Spleen (tissue), 11 donors: ENCODE measurements around the gene TFB2M. TPM values are rescaled to one million over a fixed set of nuclear protein-coding genes. Genes with fewer than 3 reads are reported as not detected.

ENCODE experiments used
- DNase-seq: peaks from one replicate; pipeline ENCODE4 v3.0.0-alpha.2; 2020
- H3K27ac ChIP-seq, 8 donors: fragments of 200-600 bp; sonication (generic) in 7 of 8; 1 replicate in 4 of 8; 2 replicates in 4 of 8; pipeline versions ENCODE4 v1.5.0 to v1.8.0; 2016 to 2021; ENCODE audit warnings: inconsistent platforms in 4 of 8, mild to moderate bottlenecking in 4 of 8, moderate library complexity in 1 of 8
- H3K27me3 ChIP-seq, 7 donors: fragments of 200-600 bp; sonication (generic) in 6 of 7; replicated peaks in 1 of 7; 1 replicate in 4 of 7; 2 replicates in 3 of 7; pipeline versions ENCODE4 v1.5.0 to v1.8.0; 2016 to 2021; ENCODE audit warnings: inconsistent platforms in 3 of 7, mild to moderate bottlenecking in 1 of 7
- H3K36me3 ChIP-seq, 6 donors: fragments of 200-600 bp; sonication (generic) in 5 of 6; 1 replicate in 4 of 6; 2 replicates in 2 of 6; pipeline versions ENCODE4 v1.5.0 to v1.8.0; 2016 to 2021; ENCODE audit warnings: inconsistent platforms in 2 of 6
- H3K4me1 ChIP-seq, 6 donors: fragments of 200-600 bp; sonication (generic) in 5 of 6; 1 replicate in 3 of 6; 2 replicates in 3 of 6; pipeline versions ENCODE4 v1.5.0 to v1.8.0; 2016 to 2021; ENCODE audit warnings: inconsistent platforms in 3 of 6
- H3K4me3 ChIP-seq, 8 donors: fragments of 200-600 bp; sonication (generic) in 7 of 8; 1 replicate in 4 of 8; 2 replicates in 4 of 8; pipeline versions ENCODE4 v1.5.0 to v1.8.0; 2016 to 2021; ENCODE audit warnings: inconsistent platforms in 4 of 8, mild to moderate bottlenecking in 4 of 8, moderate library complexity in 2 of 8
- H3K9me3 ChIP-seq, 8 donors: fragments of 200-600 bp; sonication (generic) in 7 of 8; 1 replicate in 4 of 8; 2 replicates in 4 of 8; pipeline versions ENCODE4 v1.5.0 to v1.8.0; 2016 to 2021; ENCODE audit warnings: inconsistent platforms in 4 of 8
- POLR2A ChIP-seq, 3 donors: fragments of 450-650 bp; IDR thresholded peaks; one replicate each; pipeline ENCODE4 v1.5.1; 2017; ENCODE audit warnings: antibody characterized with exemption in 3 of 3, mild to moderate bottlenecking in 1 of 3
- POLR2AphosphoS5 ChIP-seq, 3 donors: sonication (generic); formaldehyde crosslinking; IDR thresholded peaks; one replicate each; pipeline ENCODE4 v1.5.1; 2017; ENCODE audit warnings: antibody characterized with exemption in 3 of 3
- WGBS, 5 donors: extraction: QIAGEN DNeasy Blood & Tissue Kit in 3 of 5; methylation state at CpG; one replicate each; pipeline versions ENCODE4 v1.1.5 to v1.1.7; 2013 to 2018; 5-methylcytosine and 5-hydroxymethylcytosine counted together
- intact Hi-C: fragments of 100-400 bp; cut with DNase I; formaldehyde crosslinking; loops from one replicate; pipeline ENCODE4 v1.15.0; 2023; ENCODE audit warnings: low total_unique reads
- polyA plus RNA-seq, 3 donors: library from polyadenylated mRNA; stranded (reverse); fragments of 200-250 nt; gene quantifications; one replicate each; pipeline ENCODE4 v1.2.1, GENCODE V29; 2013
- total RNA-seq, 7 donors: library from RNA; depleted of rRNA in 3 of 7; stranded (reverse); fragments of >200 nt in 3 of 7; fragmentation: NEBNext Ultra II Directional in 4 of 7; extraction: Animal tissue kit (Norgen Biotek cat#: 25700) in 4 of 7; gene quantifications; one replicate each; pipeline versions ENCODE4 v1.1.0 to v1.2.1, GENCODE V29; 2016 to 2021
- TF ChIP-seq, protein P1 (sequence below), 11 experiments: fragments of 200-600 bp in 7 of 11; fragments of 450-650 bp in 4 of 11; sonication (generic) in 4 of 11; IDR thresholded peaks in 8 of 11; conservative IDR thresholded peaks in 3 of 11; 1 replicate in 7 of 11; 2 replicates in 4 of 11; pipeline versions ENCODE4 v1.4.0 to v1.8.0; 2016 to 2021; ENCODE audit warnings: antibody characterized with exemption in 11 of 11, inconsistent platforms in 4 of 11, mild to moderate bottlenecking in 1 of 11
- donor health status: healthy with polysubstance abuse.
- donor health status: DM: no; HTN: no; CAD: no; lungs with moderate emphysema.
- donor health status: DM: no; HTN: no; CAD: no.
- donor health status: Bipolar disorder and iron deficiency.
- donor health status: healthy.
- donor health status: DM: no; HTN: no; CAD: no.
- donor health status: DM: yes; HTN: yes; CAD: no.

The TFB2M gene
- total and polyA plus RNA-seq, 10 donors = 7.2 to 11.9 (median 8.8) TPM

DNA sequence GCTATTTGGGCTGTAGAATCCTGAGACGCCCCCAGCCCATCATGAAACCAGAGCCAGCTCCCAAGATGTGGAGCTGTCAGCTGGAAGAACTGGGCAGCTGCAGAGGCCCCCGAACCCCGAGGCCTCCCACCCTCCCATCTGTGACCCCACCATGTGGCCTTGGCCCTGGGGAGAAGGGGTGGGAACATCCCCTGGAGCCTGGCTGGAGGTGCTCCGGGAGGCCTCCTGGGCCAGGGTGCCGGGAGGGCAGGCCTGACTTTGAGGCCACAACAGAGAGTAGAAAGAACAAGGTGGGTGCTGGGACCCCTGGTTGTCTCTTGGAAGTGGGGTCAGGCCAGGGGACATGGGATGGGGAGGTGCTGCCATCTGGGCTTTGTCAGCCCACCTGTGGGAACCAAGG lies 53.0 kb downstream of the TFB2M start:
- Histone ChIP-seq H3K9me3 (peaks cover 6 to 51% (median 37%) of the 10 kb centered on the region in 8 donors), H3K4me1 (peaks cover 0 to under 1% (median 0%) of the 10 kb centered on the region in 6 donors), H3K36me3 (no peaks in the 10 kb centered on the region), H3K27me3 (no peaks in the 10 kb centered on the region), H3K4me3 (no peak overlapping the region), H3K27ac (no peak overlapping the region)
- intact Hi-C loops = no loop called here
- 89 to 98% (median 96%) methylated on average over 4 to 5 of the region's 5 CpGs for WGBS, 5 donors
- no peak for DNase-seq
- no peak for TF ChIP-seq POLR2A (IDR thresholded peaks at IDR 0.05)

DNA sequence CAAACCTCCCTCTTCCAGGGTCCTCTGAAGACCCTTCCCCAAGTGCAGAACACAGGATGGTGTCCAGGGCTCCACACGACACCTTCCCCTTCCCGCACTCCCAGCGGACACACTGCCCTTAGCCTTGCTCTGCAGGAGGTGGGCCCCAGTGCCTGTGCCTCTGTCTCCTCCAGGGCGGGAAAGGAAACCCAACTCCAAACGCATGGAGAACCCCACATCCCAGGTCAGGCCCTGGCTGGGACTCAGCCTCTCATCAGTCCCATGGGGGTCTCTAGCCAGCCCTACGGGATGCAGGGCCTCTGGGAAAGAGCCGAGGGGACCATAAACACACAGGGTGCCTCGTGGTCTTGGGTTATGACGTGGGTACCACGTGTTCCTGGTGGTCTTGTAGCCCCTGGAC lies 53.4 kb downstream of the TFB2M start:
- H3K27ac ChIP-seq = no peak overlapping the region
- H3K4me1 ChIP-seq = peaks cover 1 to 5% (median 4%) of the 10 kb centered on the region in 6 donors
- H3K36me3 ChIP-seq = no peaks in the 10 kb centered on the region
- TF ChIP-seq POLR2AphosphoS5 (IDR thresholded peaks at IDR 0.05) (no peak), POLR2A (IDR thresholded peaks at IDR 0.05) (no peak)
- TF ChIP-seq, protein P1, sequence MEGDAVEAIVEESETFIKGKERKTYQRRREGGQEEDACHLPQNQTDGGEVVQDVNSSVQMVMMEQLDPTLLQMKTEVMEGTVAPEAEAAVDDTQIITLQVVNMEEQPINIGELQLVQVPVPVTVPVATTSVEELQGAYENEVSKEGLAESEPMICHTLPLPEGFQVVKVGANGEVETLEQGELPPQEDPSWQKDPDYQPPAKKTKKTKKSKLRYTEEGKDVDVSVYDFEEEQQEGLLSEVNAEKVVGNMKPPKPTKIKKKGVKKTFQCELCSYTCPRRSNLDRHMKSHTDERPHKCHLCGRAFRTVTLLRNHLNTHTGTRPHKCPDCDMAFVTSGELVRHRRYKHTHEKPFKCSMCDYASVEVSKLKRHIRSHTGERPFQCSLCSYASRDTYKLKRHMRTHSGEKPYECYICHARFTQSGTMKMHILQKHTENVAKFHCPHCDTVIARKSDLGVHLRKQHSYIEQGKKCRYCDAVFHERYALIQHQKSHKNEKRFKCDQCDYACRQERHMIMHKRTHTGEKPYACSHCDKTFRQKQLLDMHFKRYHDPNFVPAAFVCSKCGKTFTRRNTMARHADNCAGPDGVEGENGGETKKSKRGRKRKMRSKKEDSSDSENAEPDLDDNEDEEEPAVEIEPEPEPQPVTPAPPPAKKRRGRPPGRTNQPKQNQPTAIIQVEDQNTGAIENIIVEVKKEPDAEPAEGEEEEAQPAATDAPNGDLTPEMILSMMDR (IDR thresholded peaks at IDR 0.05 in 8 of 11, conservative IDR thresholded peaks at IDR 0.05 in 3 of 11) = no peak
- DNase-seq = no peak
- intact Hi-C loops = no loop called here
- 91 to 100% (median 92%) methylated on average over 5 to 10 of the region's 10 CpGs for WGBS, 5 donors
- H3K9me3 ChIP-seq = peaks cover 6 to 47% (median 37%) of the 10 kb centered on the region in 8 donors
- no peak overlapping the region for H3K4me3 ChIP-seq
- H3K27me3 ChIP-seq = no peaks in the 10 kb centered on the region

DNA sequence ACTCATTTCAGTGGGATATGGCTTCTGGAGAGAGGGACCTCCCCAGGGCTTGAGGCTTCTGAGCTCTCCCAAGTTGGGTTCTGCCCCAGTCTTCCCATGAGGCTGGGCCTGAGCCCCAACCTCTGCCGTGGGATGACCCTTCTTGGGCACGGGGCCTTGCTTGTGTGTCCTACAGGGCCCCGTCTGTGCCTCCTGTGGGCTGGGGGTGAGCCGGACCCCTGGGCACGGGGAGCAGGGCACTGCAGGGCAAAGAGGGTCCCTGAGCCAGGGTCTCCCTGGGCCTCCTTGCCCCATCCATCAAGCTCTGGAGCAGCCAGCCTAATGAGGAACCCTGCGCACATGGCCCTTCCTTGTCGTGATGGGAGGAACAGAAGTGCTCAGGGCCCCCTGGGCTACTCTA lies 53.8 kb downstream of the TFB2M start:
- no peak for TF ChIP-seq POLR2A (IDR thresholded peaks at IDR 0.05)
- TF ChIP-seq POLR2AphosphoS5 (IDR thresholded peaks at IDR 0.05) = no peak
- TF ChIP-seq, protein P1 (IDR thresholded peaks at IDR 0.05 in 8 of 11, conservative IDR thresholded peaks at IDR 0.05 in 3 of 11) = no peak
- Histone ChIP-seq H3K9me3 (peaks cover 6 to 43% (median 36%) of the 10 kb centered on the region in 8 donors), H3K27ac (no peak overlapping the region), H3K36me3 (no peaks in the 10 kb centered on the region), H3K4me1 (peaks cover 4 to 8% (median 7%) of the 10 kb centered on the region in 6 donors), H3K4me3 (no peak overlapping the region), H3K27me3 (no peaks in the 10 kb centered on the region)
- DNase-seq = no peak
- intact Hi-C loops = no loop called here
- 84 to 92% (median 87%) methylated on average over 5 to 7 of the region's 7 CpGs; no CpG with 5 or more reads in 1 of the 5 donors for WGBS, 5 donors

DNA sequence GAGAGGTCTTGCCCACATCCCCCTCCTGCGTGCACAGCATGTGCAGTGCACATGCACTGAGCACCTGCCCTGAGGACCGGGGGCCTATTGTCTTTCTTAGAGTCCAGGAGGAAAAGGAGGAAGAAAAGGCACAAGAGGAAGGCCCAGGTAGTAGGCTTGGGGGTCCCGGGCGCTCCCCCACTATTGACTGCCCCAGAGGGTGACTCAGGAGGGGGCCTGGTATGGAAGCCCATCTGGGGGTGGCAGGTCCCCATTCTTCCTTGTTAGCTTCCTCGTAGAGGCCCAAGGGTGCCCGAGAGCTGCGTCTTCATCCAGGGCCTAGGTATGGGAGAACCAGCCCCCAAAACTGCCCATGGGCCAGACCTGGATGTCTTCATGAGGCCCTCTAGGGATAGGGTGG lies 54.9 kb downstream of the TFB2M start:
- Histone ChIP-seq H3K4me1 (peaks cover 4 to 13% (median 11%) of the 10 kb centered on the region in 6 donors), H3K36me3 (no peaks in the 10 kb centered on the region), H3K9me3 (peaks cover 6 to 33% (median 27%) of the 10 kb centered on the region in 8 donors), H3K4me3 (no peak overlapping the region), H3K27ac (no peak overlapping the region), H3K27me3 (no peaks in the 10 kb centered on the region)
- WGBS, 5 donors = 94 to 99% (median 96%) methylated on average over 7 of the region's 7 CpGs
- intact Hi-C loops = no loop called here
- TF ChIP-seq, protein P1 (IDR thresholded peaks at IDR 0.05 in 8 of 11, conservative IDR thresholded peaks at IDR 0.05 in 3 of 11) = no peak
- no peak for TF ChIP-seq POLR2A (IDR thresholded peaks at IDR 0.05)
- no peak for TF ChIP-seq POLR2AphosphoS5 (IDR thresholded peaks at IDR 0.05)
- DNase-seq = no peak
